ENCODE results near the gene EVC2.
"Not testable (repeated sequence)": the region's sequence is repeated elsewhere in the genome, so short reads cannot be mapped to it uniquely, and the experiment has no call there.

DNA sequence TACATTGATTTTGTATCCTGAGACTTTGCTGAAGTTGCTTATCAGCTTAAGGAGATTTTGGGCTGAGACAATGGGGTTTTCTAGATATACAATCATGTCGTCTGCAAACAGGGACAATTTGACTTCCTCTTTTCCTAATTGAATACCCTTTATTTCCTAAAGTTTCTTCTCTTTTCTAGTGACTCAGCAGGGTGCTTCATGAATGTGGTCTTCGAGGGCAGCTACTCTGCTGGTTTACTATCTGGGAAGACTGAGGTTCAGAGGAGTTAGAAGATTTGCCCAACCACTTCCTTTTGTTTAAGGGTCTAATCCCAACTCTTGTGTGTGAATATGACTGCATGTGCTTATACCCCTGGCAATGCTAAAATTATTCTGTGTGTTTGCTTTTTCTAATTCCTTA, 20.1 kb upstream of the EVC2 start:
- TF ChIP-seq, protein P1, sequence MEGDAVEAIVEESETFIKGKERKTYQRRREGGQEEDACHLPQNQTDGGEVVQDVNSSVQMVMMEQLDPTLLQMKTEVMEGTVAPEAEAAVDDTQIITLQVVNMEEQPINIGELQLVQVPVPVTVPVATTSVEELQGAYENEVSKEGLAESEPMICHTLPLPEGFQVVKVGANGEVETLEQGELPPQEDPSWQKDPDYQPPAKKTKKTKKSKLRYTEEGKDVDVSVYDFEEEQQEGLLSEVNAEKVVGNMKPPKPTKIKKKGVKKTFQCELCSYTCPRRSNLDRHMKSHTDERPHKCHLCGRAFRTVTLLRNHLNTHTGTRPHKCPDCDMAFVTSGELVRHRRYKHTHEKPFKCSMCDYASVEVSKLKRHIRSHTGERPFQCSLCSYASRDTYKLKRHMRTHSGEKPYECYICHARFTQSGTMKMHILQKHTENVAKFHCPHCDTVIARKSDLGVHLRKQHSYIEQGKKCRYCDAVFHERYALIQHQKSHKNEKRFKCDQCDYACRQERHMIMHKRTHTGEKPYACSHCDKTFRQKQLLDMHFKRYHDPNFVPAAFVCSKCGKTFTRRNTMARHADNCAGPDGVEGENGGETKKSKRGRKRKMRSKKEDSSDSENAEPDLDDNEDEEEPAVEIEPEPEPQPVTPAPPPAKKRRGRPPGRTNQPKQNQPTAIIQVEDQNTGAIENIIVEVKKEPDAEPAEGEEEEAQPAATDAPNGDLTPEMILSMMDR (IDR thresholded peaks at IDR 0.05; ENCODE audit: low read depth, low read length), result not testable (repeated sequence)
- TF ChIP-seq EZH2phosphoT487 (IDR thresholded peaks at IDR 0.05; ENCODE audit: low read depth), result not testable (repeated sequence)

All from OCI-LY3 (cell line).